Measurements from ENCODE around the gene HIVEP1. TPM values are rescaled to one million over a fixed set of nuclear protein-coding genes. Genes with fewer than 3 reads are reported as not detected.
A peak's percentile ranks its signal among the peaks of the same experiment; 100 is the strongest.

Gene HIVEP1
- total RNA-seq, 2 donors from 2014 or later: 33.6 to 35.1 TPM

GRCh38 chr6:12034837-12035236 is 22.7 kb downstream of the HIVEP1 start:
- DNase-seq: no peak
- TF ChIP-seq, protein P1, sequence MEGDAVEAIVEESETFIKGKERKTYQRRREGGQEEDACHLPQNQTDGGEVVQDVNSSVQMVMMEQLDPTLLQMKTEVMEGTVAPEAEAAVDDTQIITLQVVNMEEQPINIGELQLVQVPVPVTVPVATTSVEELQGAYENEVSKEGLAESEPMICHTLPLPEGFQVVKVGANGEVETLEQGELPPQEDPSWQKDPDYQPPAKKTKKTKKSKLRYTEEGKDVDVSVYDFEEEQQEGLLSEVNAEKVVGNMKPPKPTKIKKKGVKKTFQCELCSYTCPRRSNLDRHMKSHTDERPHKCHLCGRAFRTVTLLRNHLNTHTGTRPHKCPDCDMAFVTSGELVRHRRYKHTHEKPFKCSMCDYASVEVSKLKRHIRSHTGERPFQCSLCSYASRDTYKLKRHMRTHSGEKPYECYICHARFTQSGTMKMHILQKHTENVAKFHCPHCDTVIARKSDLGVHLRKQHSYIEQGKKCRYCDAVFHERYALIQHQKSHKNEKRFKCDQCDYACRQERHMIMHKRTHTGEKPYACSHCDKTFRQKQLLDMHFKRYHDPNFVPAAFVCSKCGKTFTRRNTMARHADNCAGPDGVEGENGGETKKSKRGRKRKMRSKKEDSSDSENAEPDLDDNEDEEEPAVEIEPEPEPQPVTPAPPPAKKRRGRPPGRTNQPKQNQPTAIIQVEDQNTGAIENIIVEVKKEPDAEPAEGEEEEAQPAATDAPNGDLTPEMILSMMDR (conservative IDR thresholded peaks at IDR 0.05): no peak
- Histone ChIP-seq H3K36me3 (ENCODE audit: control insufficient read depth, insufficient read depth, low read length) (peaks cover 6% of the 10 kb centered on the region), H3K4me3 (ENCODE audit: low read length) (no peak overlapping the region), H3K27me3 (ENCODE audit: control insufficient read depth, insufficient read depth, low read length, poor library complexity, severe bottlenecking) (no peaks in the 10 kb centered on the region), H3K9me3 (ENCODE audit: control insufficient read depth, low read length) (peaks cover 8% of the 10 kb centered on the region), H3K27ac (ENCODE audit: low read depth, low read length) (no peak overlapping the region), H3K9ac (ENCODE audit: extremely low read depth, low read length, poor library complexity, severe bottlenecking) (no peak overlapping the region), H3K4me1 (ENCODE audit: control insufficient read depth, insufficient read depth, low read length) (peaks cover 5% of the 10 kb centered on the region)
- H3K36me3 Mint-ChIP-seq (ENCODE audit: low read depth): peaks cover 22% of the 10 kb centered on the region
- WGBS, 2 experiments (ENCODE audit: insufficient coverage in 1 of 2, insufficient read length in 1 of 2): 92 to 98% methylated on average over 5 of the region's 5 CpGs
- no peak overlapping the region for H3K4me3 Mint-ChIP-seq
- peaks cover 26% of the 10 kb centered on the region for H3K4me1 Mint-ChIP-seq
- H3K27ac Mint-ChIP-seq: peak overlapping the region; percentile 27
- H3K27me3 Mint-ChIP-seq (ENCODE audit: insufficient read depth): no peaks in the 10 kb centered on the region
- H3K9me3 Mint-ChIP-seq: peaks cover 3% of the 10 kb centered on the region

- Mint-ChIP-seq H3K4me3 (no peak overlapping the region), H3K27ac (no peak overlapping the region)
- WGBS, 2 experiments (ENCODE audit: insufficient coverage in 1 of 2, insufficient read length in 1 of 2): 94% methylated on average over 5 to 8 of the region's 8 CpGs
Observed at GRCh38 chr6:12036766-12037165, 24.7 kb downstream of the HIVEP1 start.

DNA sequence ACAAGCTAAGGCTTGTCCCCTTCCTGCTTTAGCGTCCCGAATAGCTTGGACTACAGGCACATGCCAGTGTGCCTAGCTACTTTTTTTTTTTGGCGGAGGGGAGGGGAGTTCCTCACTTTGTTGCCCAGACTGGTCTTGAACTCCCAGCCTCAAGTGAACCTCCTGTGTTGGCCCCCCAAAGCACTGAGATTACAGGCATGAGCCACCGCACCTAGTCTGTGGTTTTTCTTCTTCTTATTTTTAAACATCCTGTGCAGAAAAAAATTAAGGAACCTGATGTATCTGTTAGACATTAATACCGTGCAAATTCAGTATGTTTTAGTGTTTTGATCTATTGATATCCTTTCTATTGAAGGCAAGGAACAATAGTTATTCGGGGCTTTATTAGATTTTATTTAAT is 25.7 kb downstream of the HIVEP1 start:
- no peak for DNase-seq
- Mint-ChIP-seq H3K4me1 (peaks cover 20% of the 10 kb centered on the region), H3K27me3 (ENCODE audit: insufficient read depth) (no peaks in the 10 kb centered on the region), H3K4me3 (no peak overlapping the region), H3K36me3 (ENCODE audit: low read depth) (peaks cover 19% of the 10 kb centered on the region), H3K9me3 (peaks cover 4% of the 10 kb centered on the region), H3K27ac (no peak overlapping the region)
- Histone ChIP-seq H3K9me3 (ENCODE audit: control insufficient read depth, low read length) (no peaks in the 10 kb centered on the region), H3K36me3 (ENCODE audit: control insufficient read depth, insufficient read depth, low read length) (peaks cover 9% of the 10 kb centered on the region), H3K9ac (ENCODE audit: extremely low read depth, low read length, poor library complexity, severe bottlenecking) (no peak overlapping the region), H3K27me3 (ENCODE audit: control insufficient read depth, insufficient read depth, low read length, poor library complexity, severe bottlenecking) (no peaks in the 10 kb centered on the region), H3K4me1 (ENCODE audit: control insufficient read depth, insufficient read depth, low read length) (peaks cover 5% of the 10 kb centered on the region), H3K4me3 (ENCODE audit: low read length) (no peak overlapping the region), H3K27ac (ENCODE audit: low read depth, low read length) (no peak overlapping the region)
- TF ChIP-seq, protein P1 (conservative IDR thresholded peaks at IDR 0.05): no peak
- WGBS, 2 experiments (ENCODE audit: insufficient coverage in 1 of 2, insufficient read length in 1 of 2): 90 to 95% methylated on average over 4 to 6 of the region's 6 CpGs

More at GRCh38 chr6:12036766-12037165, 24.7 kb downstream of the HIVEP1 start:
- peaks cover 5% of the 10 kb centered on the region for H3K4me1 ChIP-seq (ENCODE audit: control insufficient read depth, insufficient read depth, low read length)
- no peak overlapping the region for H3K9ac ChIP-seq (ENCODE audit: extremely low read depth, low read length, poor library complexity, severe bottlenecking)
- H3K4me1 Mint-ChIP-seq: peaks cover 20% of the 10 kb centered on the region
- H3K27me3 Mint-ChIP-seq (ENCODE audit: insufficient read depth): no peaks in the 10 kb centered on the region
- no peaks in the 10 kb centered on the region for H3K27me3 ChIP-seq (ENCODE audit: control insufficient read depth, insufficient read depth, low read length, poor library complexity, severe bottlenecking)
- H3K9me3 ChIP-seq (ENCODE audit: control insufficient read depth, low read length): no peaks in the 10 kb centered on the region
- peaks cover 9% of the 10 kb centered on the region for H3K36me3 ChIP-seq (ENCODE audit: control insufficient read depth, insufficient read depth, low read length)
- H3K36me3 Mint-ChIP-seq (ENCODE audit: low read depth): peaks cover 20% of the 10 kb centered on the region
- H3K27ac ChIP-seq (ENCODE audit: low read depth, low read length): no peak overlapping the region
- TF ChIP-seq, protein P1 (conservative IDR thresholded peaks at IDR 0.05): no peak
- no peak overlapping the region for H3K4me3 ChIP-seq (ENCODE audit: low read length)
- DNase-seq: no peak
- H3K9me3 Mint-ChIP-seq: peaks cover 4% of the 10 kb centered on the region

Data from endodermal cell (in vitro differentiated cells).